Stimulated activated effector memory CD8-positive, alpha-beta T cell treated with anti-CD3 and anti-CD28 coated beads, Interleukin-12 subunit alpha, Interleukin-12 subunit beta, amount 100 ng/mL, for 72 hours (primary cell): ENCODE data around the gene TENM4.

Experiments
- ATAC-seq: fragments of 150-1000 bp; cut with Tn5 transposase; 2 replicates; pipeline ENCODE4 v1.10.0; 2021
- DNase-seq, 2 donors: peaks; one replicate each; pipeline ENCODE4 v3.0.0; 2021 to 2022; ENCODE audit warnings: low spot score in 2 of 2
- H3K27ac Mint-ChIP-seq: one replicate; pipeline ENCODE4 v1.8.0; 2022; ENCODE audit warnings: mild to moderate bottlenecking, mixed read lengths
- H3K36me3 Mint-ChIP-seq: one replicate; pipeline ENCODE4 v1.8.0; 2022; ENCODE audit warnings: mild to moderate bottlenecking, mixed read lengths
- H3K4me1 Mint-ChIP-seq: one replicate; pipeline ENCODE4 v1.8.0; 2022; ENCODE audit warnings: mixed read lengths
- H3K4me3 Mint-ChIP-seq: one replicate; pipeline ENCODE4 v1.8.0; 2022; ENCODE audit warnings: mild to moderate bottlenecking, mixed read lengths
- H3K9me3 Mint-ChIP-seq: one replicate; pipeline ENCODE4 v1.8.0; 2022; ENCODE audit warnings: mixed read lengths

The TENM4 gene

GRCh38 chr11:79294845-79295731 is 145.7 kb downstream of the TENM4 start:
- ATAC-seq (no peak), DNase-seq (no peak)
- H3K27ac Mint-ChIP-seq, result no peak overlapping the region
- H3K4me3 Mint-ChIP-seq, result no peak overlapping the region
- no peaks in the 10 kb centered on the region for H3K36me3 Mint-ChIP-seq
- H3K4me1 Mint-ChIP-seq, result no peaks in the 10 kb centered on the region
- no peaks in the 10 kb centered on the region for H3K9me3 Mint-ChIP-seq

- Mint-ChIP-seq H3K9me3 (no peaks in the 10 kb centered on the region), H3K36me3 (no peaks in the 10 kb centered on the region), H3K4me3 (no peak overlapping the region), H3K27ac (no peak overlapping the region), H3K4me1 (no peaks in the 10 kb centered on the region)
- no peak for ATAC-seq
- DNase-seq, result no peak
These were observed 148.9 kb downstream of the TENM4 start for GRCh38 chr11:79291948-79292347.

- DNase-seq, result no peak
- H3K4me1 Mint-ChIP-seq, result no peaks in the 10 kb centered on the region
These were observed 150.1 kb downstream of the TENM4 start for GRCh38 chr11:79290761-79291160.

GRCh38 chr11:79287952-79288351 is 152.9 kb downstream of the TENM4 start:
- no peaks in the 10 kb centered on the region for H3K4me1 Mint-ChIP-seq
- no peaks in the 10 kb centered on the region for H3K36me3 Mint-ChIP-seq
- no peak overlapping the region for H3K4me3 Mint-ChIP-seq
- H3K9me3 Mint-ChIP-seq, result peaks cover 3% of the 10 kb centered on the region
- DNase-seq (no peak), ATAC-seq (no peak)
- no peak overlapping the region for H3K27ac Mint-ChIP-seq

More at GRCh38 chr11:79290761-79291160, 150.1 kb downstream of the TENM4 start:
- no peaks in the 10 kb centered on the region for H3K36me3 Mint-ChIP-seq
- H3K4me3 Mint-ChIP-seq, result no peak overlapping the region
- peaks cover 3% of the 10 kb centered on the region for H3K9me3 Mint-ChIP-seq
- no peak overlapping the region for H3K27ac Mint-ChIP-seq
- ATAC-seq, result no peak

GRCh38 chr11:79285756-79286155 is 155.1 kb downstream of the TENM4 start:
- no peak for DNase-seq
- Mint-ChIP-seq H3K9me3 (peaks cover 3% of the 10 kb centered on the region), H3K4me1 (no peaks in the 10 kb centered on the region), H3K36me3 (no peaks in the 10 kb centered on the region), H3K4me3 (no peak overlapping the region), H3K27ac (no peak overlapping the region)
- no peak for ATAC-seq

- Mint-ChIP-seq H3K9me3 (no peaks in the 10 kb centered on the region), H3K4me3 (no peak overlapping the region), H3K36me3 (no peaks in the 10 kb centered on the region), H3K4me1 (no peaks in the 10 kb centered on the region), H3K27ac (no peak overlapping the region)
- ATAC-seq, result no peak
- no peak for DNase-seq
These were observed 164.0 kb downstream of the TENM4 start for GRCh38 chr11:79276736-79277325.

- Mint-ChIP-seq H3K4me1 (no peaks in the 10 kb centered on the region), H3K27ac (no peak overlapping the region), H3K36me3 (no peaks in the 10 kb centered on the region), H3K9me3 (no peaks in the 10 kb centered on the region), H3K4me3 (no peak overlapping the region)
- DNase-seq (no peak), ATAC-seq (no peak)
These were observed 166.0 kb downstream of the TENM4 start for GRCh38 chr11:79274636-79275331.

GRCh38 chr11:79273781-79274180 is 167.0 kb downstream of the TENM4 start:
- Mint-ChIP-seq H3K4me3 (no peak overlapping the region), H3K9me3 (no peaks in the 10 kb centered on the region), H3K36me3 (no peaks in the 10 kb centered on the region), H3K27ac (no peak overlapping the region), H3K4me1 (no peaks in the 10 kb centered on the region)
- no peak for ATAC-seq
- DNase-seq, result no peak

- Mint-ChIP-seq H3K36me3 (no peaks in the 10 kb centered on the region), H3K27ac (no peak overlapping the region), H3K4me3 (no peak overlapping the region), H3K9me3 (no peaks in the 10 kb centered on the region), H3K4me1 (no peaks in the 10 kb centered on the region)
- ATAC-seq (no peak), DNase-seq (no peak)
These were observed 171.1 kb downstream of the TENM4 start for GRCh38 chr11:79269611-79270307.

- Mint-ChIP-seq H3K36me3 (no peaks in the 10 kb centered on the region), H3K9me3 (no peaks in the 10 kb centered on the region), H3K4me3 (no peak overlapping the region), H3K27ac (no peak overlapping the region), H3K4me1 (no peaks in the 10 kb centered on the region)
- DNase-seq, result no peak
- ATAC-seq, result no peak
These were observed 174.4 kb downstream of the TENM4 start for GRCh38 chr11:79266396-79266795.

GRCh38 chr11:79265756-79266322 is 175.0 kb downstream of the TENM4 start:
- no peak overlapping the region for H3K27ac Mint-ChIP-seq
- no peaks in the 10 kb centered on the region for H3K4me1 Mint-ChIP-seq
- no peak for ATAC-seq
- no peaks in the 10 kb centered on the region for H3K36me3 Mint-ChIP-seq
- H3K4me3 Mint-ChIP-seq, result no peak overlapping the region
- H3K9me3 Mint-ChIP-seq, result no peaks in the 10 kb centered on the region
- DNase-seq, result no peak

- Mint-ChIP-seq H3K36me3 (no peaks in the 10 kb centered on the region), H3K4me1 (no peaks in the 10 kb centered on the region), H3K4me3 (no peak overlapping the region), H3K9me3 (no peaks in the 10 kb centered on the region), H3K27ac (no peak overlapping the region)
- ATAC-seq (no peak), DNase-seq (no peak)
These were observed 176.5 kb downstream of the TENM4 start for GRCh38 chr11:79264284-79264683.

- DNase-seq (no peak), ATAC-seq (no peak)
- Mint-ChIP-seq H3K4me1 (no peaks in the 10 kb centered on the region), H3K9me3 (no peaks in the 10 kb centered on the region), H3K27ac (no peak overlapping the region), H3K36me3 (no peaks in the 10 kb centered on the region), H3K4me3 (no peak overlapping the region)
These were observed 177.8 kb downstream of the TENM4 start for GRCh38 chr11:79263001-79263400.

GRCh38 chr11:79262221-79262620 is 178.6 kb downstream of the TENM4 start:
- DNase-seq (no peak), ATAC-seq (no peak)
- H3K27ac Mint-ChIP-seq, result no peak overlapping the region
- H3K9me3 Mint-ChIP-seq, result no peaks in the 10 kb centered on the region
- no peak overlapping the region for H3K4me3 Mint-ChIP-seq
- H3K36me3 Mint-ChIP-seq, result no peaks in the 10 kb centered on the region
- no peaks in the 10 kb centered on the region for H3K4me1 Mint-ChIP-seq

GRCh38 chr11:79261684-79262083 is 179.1 kb downstream of the TENM4 start:
- DNase-seq (no peak), ATAC-seq (no peak)
- Mint-ChIP-seq H3K4me3 (no peak overlapping the region), H3K4me1 (no peaks in the 10 kb centered on the region), H3K36me3 (no peaks in the 10 kb centered on the region), H3K9me3 (no peaks in the 10 kb centered on the region), H3K27ac (no peak overlapping the region)
